ENCODE measurements around the gene FUT2.

FUT2 gene

DNA sequence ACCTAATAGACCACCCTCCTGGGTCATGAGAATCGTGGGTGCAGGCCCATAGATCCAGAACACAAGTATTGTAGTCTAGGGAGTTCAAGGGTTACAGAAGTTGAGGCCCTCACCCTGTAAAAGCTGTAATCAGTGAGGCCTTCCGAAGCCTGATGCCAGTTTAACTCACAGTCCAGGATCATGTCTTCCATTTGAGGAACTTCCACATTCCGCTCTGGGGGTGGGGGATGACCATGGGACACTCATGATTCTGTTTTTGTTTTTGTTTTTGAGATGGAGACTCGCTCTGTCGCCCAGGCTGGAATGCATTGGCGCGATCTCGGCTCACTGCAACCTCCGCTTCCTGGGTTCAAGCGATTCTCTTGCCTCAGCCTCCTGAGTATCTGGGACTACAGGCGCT is 46.3 kb downstream of the FUT2 start:
- ATAC-seq, result no peak
- TF ChIP-seq, protein P1, sequence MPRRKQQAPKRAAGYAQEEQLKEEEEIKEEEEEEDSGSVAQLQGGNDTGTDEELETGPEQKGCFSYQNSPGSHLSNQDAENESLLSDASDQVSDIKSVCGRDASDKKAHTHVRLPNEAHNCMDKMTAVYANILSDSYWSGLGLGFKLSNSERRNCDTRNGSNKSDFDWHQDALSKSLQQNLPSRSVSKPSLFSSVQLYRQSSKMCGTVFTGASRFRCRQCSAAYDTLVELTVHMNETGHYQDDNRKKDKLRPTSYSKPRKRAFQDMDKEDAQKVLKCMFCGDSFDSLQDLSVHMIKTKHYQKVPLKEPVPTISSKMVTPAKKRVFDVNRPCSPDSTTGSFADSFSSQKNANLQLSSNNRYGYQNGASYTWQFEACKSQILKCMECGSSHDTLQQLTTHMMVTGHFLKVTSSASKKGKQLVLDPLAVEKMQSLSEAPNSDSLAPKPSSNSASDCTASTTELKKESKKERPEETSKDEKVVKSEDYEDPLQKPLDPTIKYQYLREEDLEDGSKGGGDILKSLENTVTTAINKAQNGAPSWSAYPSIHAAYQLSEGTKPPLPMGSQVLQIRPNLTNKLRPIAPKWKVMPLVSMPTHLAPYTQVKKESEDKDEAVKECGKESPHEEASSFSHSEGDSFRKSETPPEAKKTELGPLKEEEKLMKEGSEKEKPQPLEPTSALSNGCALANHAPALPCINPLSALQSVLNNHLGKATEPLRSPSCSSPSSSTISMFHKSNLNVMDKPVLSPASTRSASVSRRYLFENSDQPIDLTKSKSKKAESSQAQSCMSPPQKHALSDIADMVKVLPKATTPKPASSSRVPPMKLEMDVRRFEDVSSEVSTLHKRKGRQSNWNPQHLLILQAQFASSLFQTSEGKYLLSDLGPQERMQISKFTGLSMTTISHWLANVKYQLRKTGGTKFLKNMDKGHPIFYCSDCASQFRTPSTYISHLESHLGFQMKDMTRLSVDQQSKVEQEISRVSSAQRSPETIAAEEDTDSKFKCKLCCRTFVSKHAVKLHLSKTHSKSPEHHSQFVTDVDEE (CRISPR knock-in tag; IDR thresholded peaks at IDR 0.05), result no peak
- TF ChIP-seq TCF4 (CRISPR knock-in tag; IDR thresholded peaks at IDR 0.05; ENCODE audit: borderline replicate concordance), result no peak

DNA sequence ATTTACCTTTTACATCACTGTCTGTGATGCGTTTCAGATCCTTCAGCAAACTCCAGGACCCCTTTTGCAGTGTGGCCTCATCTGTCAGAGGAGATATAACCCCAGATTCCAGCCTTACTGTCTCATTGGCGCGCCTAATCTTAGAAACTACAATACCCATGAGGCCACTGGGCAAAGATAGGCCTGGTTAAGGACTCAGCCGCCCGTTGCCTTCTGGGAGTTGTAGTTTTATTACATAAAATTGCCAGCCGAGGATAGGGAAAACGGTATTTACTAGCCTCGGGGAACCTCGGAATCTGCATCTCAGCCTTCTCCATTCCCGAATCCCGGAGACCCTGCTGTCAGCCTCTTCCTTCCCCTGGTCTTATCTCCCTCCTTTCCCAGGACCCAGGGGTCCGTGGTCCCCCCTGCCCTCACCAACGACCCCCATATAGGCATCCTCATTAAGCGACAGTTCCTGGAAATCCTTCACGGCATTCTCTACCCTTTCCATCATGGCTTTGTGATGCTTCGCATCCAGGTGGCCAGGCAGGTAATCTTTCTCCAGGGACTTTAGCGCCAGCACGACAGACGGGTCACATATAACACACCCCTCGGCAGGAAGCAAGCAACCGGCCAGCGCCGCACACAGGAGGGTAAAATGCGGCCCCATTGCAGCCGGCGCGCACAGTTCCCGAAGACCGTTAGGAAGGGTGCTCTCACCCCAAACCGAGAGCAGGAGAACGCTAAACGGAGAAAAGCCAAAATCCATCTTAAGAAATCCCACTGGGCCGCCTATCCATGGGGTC is 49.6 kb downstream of the FUT2 start:
- peak; percentile 70 for ATAC-seq

GRCh38 chr19:48746110-48746509 is 50.3 kb downstream of the FUT2 start:
- TF ChIP-seq, protein P2, sequence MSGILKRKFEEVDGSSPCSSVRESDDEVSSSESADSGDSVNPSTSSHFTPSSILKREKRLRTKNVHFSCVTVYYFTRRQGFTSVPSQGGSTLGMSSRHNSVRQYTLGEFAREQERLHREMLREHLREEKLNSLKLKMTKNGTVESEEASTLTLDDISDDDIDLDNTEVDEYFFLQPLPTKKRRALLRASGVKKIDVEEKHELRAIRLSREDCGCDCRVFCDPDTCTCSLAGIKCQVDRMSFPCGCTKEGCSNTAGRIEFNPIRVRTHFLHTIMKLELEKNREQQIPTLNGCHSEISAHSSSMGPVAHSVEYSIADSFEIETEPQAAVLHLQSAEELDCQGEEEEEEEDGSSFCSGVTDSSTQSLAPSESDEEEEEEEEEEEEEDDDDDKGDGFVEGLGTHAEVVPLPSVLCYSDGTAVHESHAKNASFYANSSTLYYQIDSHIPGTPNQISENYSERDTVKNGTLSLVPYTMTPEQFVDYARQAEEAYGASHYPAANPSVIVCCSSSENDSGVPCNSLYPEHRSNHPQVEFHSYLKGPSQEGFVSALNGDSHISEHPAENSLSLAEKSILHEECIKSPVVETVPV (CRISPR knock-in tag; IDR thresholded peaks at IDR 0.05), result no peak
- no peak for TF ChIP-seq ZFP30 (CRISPR knock-in tag; IDR thresholded peaks at IDR 0.05)
- TF ChIP-seq GLIS3 (CRISPR knock-in tag; IDR thresholded peaks at IDR 0.05), result no peak
- TF ChIP-seq, protein P1 (CRISPR knock-in tag; IDR thresholded peaks at IDR 0.05), result no peak
- TF ChIP-seq ZNF70 (CRISPR knock-in tag; IDR thresholded peaks at IDR 0.05), result no peak
- TF ChIP-seq PPARA (CRISPR knock-in tag; IDR thresholded peaks at IDR 0.05; ENCODE audit: borderline replicate concordance), result no peak
- TF ChIP-seq RARB (CRISPR knock-in tag; IDR thresholded peaks at IDR 0.05), result no peak
- TF ChIP-seq ZNF565 (CRISPR knock-in tag; conservative IDR thresholded peaks at IDR 0.05; ENCODE audit: low read depth), result no peak
- no peak for TF ChIP-seq SNAI2 (CRISPR knock-in tag; IDR thresholded peaks at IDR 0.05)
- no peak for TF ChIP-seq ARNTL (CRISPR knock-in tag; IDR thresholded peaks at IDR 0.05; ENCODE audit: borderline replicate concordance, low read depth)
- no peak for TF ChIP-seq CSDC2 (CRISPR knock-in tag; IDR thresholded peaks at IDR 0.05)
- no peak for TF ChIP-seq OSR1 (CRISPR knock-in tag; IDR thresholded peaks at IDR 0.05)
- TF ChIP-seq POU6F1 (CRISPR knock-in tag; IDR thresholded peaks at IDR 0.05; ENCODE audit: borderline replicate concordance, low read depth), result no peak
- no peak for ATAC-seq

More for the DNA sequence above, 49.6 kb downstream of the FUT2 start:
- TF ChIP-seq ZFP3 (CRISPR knock-in tag; IDR thresholded peaks at IDR 0.05), result no peak

DNA sequence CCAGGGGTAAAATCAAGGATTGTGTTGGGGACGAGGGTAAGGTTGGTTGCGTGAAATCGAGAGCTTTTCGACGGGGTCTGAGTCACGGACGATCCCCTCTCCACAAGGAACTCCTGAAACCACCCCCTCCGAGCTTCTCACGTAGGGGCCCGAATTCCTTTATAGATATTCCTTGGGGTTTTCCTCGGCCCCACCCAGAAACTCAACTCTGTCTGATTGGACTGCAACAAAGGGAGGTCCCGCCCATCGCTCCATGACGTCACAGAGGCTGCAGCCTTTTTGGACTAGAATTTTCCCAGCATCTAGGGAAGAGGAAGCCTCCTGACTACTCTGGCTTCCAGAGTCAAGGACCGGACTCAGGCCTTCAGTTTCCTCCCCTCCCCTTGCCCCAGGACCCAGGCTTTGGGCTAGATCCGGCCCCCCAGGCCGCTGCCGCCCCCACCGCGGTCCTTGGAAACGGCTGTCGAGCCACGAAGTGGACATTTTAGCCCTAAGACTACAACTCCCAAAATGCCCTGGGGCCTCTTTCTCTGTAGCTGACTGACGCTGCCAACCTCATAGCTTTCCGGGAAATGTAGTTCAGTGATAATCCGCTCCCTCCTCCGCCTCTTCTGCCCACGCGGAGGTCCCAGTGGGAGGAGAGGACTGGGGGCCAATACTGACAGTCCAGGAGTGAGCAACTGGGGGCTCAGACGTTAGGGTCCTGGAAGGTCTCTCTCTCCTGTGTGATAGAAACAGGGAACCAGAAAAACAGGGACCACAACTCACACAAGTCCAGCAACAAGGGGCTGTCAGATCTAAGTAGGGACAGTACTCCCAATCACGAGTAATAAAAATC is 51.2 kb downstream of the FUT2 start, which contains the start of gene IZUMO1:
IZUMO1 (minus strand) TSS at position 172 of the 838 bp plus-strand sequence. CDS start 1,050 bp downstream, outside the sequence.
- ATAC-seq, result peak; percentile 97
- TF ChIP-seq ZFP30 (CRISPR knock-in tag; IDR thresholded peaks at IDR 0.05) (no peak), PATZ1 (CRISPR knock-in tag; IDR thresholded peaks at IDR 0.05; ENCODE audit: borderline replicate concordance) (peak; percentile 90; the same call in 1 of the 2 replicates)

Measured in SK-N-SH treated with all-trans-retinoic acid at 6 μM for 48 hours (cell line).